HG03175 (cell line): Measurements from ENCODE around the gene EPB41L2.
A peak's percentile ranks its signal among the peaks of the same experiment; 100 is the strongest.

Source experiments
- ATAC-seq: cut with Tn5 transposase; IDR thresholded peaks from one replicate; pipeline ENCODE4 v1.9.1; 2021; ENCODE audit warnings: mild to moderate bottlenecking, moderate library complexity; ENCODE audit not compliant: unreplicated experiment

EPB41L2 gene

DNA sequence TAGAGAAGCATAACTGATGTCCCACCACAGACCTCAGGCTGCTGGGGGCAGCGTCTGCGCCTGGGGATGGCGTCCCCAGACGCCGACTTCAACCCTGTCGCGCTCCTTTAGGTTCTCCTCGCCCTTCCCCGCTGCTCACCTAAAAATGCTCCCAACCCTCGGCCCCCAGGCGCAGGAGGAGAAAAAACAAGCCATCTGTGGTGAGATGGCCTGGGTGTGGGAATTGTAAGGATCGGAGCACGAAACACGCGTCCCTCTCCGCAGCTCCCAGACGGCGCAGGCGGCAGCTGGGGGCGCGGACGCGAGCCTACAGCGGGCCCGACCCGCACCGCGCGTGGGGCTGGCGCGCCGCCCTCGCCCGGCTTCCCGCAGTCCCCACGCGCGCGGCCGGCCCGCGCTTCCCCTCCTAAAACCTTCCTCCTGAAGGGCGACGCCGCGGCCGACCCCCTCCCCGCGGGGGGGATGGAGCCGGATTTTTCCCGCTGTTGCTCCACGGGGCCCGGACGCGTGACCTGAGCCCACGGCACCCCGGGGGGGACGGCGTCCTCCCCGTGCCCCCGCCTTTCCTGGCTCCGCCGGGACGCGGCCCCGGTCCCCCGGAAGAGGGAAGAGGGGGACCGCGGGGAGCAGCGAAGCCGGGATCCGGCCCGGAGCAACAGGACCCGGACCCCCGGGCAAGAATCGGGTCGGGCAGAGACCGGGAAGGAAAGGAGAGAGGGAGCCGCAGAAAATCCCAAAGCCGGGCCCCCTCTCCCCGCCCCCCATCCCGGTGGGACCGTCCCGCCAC is 611 bp downstream of the EPB41L2 start:
- ATAC-seq, result peak; percentile 28

- ATAC-seq, result no peak
These were observed 1.3 kb downstream of the EPB41L2 start for GRCh38 chr6:131061751-131062119.

- ATAC-seq, result peak; percentile 22
These were observed 1.8 kb downstream of the EPB41L2 start for GRCh38 chr6:131061041-131061750.

DNA sequence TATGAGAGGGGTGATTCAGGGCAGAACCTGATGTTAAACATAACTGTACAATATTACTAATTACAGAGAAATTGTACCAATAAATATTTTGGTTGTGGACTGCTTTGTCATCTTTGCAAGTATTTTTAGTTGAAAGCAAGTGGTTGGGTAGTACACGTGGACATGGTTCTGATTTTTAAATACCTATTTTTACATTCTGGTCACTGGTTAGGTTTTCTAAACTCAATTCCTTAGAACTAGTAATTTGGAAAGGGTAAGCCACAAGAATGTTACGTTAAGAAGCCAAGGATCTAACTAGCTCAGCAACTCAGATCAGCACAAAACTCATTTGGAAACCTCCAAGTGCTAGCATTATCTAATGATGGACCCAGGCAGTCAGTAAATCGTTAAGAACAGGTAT is 2.7 kb downstream of the EPB41L2 start:
- no peak for ATAC-seq

GRCh38 chr6:131059486-131059885 is 3.6 kb downstream of the EPB41L2 start:
- ATAC-seq, result no peak

DNA sequence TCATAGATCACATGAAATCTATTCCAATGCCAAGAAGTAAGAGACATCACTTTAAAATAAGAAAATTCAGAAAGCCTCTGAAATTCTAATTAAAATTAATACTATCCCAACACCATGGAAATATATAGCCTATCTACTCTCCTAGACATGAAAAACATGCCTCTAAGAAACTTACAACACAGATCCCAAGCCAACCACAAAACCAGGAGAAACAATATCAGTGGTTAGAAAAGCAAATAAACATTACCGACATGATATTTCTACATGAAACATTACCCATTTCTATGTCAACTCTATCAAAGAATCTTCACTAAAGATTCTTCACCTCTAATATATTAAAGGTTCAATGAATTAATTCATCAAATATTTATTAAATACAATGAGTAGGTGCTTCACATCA is 4.8 kb downstream of the EPB41L2 start:
- no peak for ATAC-seq

GRCh38 chr6:131054392-131055250 is 8.4 kb downstream of the EPB41L2 start:
- no peak for ATAC-seq

- no peak for ATAC-seq
These were observed 9.4 kb downstream of the EPB41L2 start for GRCh38 chr6:131053546-131054240.

DNA sequence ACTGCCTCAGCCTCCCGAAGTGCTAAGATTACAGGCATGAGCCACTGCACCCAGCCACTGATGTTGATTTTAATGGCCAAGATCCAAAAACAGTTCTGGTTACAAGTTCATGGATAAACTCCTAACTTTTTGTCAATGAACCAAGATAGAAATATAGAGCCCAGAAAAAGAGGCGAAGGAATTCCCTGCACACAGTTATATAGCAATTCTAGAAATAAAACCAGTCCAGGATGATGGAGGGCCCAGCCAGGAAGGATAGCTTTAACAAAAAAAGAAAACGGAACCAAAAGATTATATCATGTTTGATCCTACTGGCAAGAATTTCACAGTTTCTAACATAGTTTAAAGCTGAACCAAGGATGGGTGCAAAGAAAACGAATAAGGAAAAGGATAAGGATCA is 10.9 kb downstream of the EPB41L2 start:
- ATAC-seq, result no peak

DNA sequence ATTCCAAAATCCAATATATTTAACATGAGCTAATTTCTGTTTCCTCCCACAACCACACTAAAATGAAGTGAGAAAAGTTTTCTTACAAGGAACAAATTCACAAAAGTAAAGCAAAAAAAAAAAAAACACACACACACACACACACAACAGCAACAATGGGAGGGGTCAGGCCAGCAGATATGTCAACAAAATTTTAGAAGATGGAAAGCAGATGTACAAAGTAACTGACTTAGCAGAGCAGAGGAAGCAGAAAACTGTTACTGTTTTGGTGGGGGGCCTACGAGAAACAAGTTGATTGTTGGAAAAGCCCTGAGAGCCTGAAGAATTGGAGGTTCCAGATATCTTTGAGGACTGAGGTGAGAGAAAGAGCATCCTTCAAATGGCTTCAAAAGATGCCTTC is 11.7 kb downstream of the EPB41L2 start:
- no peak for ATAC-seq

- ATAC-seq, result no peak
These were observed 13.4 kb downstream of the EPB41L2 start for GRCh38 chr6:131049608-131050007.

DNA sequence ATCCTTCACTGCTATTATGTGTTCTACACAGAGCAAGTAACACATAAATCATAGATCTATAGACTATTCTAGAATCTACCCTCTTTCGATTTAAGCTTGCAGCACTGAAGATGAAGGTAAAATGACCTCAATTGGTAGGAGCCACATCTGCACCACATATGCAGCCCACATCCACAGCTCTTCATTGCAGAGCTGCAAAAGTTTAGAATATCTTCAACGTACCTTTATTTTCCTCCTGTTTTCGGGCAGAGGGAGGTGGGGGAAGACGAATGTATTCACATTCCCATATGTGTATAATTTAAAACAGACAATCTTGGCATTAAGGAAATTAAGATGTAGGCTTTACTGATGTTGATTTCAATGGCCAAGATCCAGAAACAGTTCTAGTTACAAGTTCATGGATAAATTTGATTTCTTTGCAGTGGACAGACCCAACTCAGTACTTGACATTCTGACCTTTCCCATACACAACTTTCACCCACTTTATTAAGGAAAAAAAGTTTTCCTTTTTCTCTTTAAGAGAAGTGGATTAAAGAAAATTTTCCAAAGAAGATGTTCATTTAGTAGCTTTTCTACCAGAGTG is 14.0 kb downstream of the EPB41L2 start:
- ATAC-seq, result no peak

- no peak for ATAC-seq
These were observed 14.6 kb downstream of the EPB41L2 start for GRCh38 chr6:131048459-131048858.

DNA sequence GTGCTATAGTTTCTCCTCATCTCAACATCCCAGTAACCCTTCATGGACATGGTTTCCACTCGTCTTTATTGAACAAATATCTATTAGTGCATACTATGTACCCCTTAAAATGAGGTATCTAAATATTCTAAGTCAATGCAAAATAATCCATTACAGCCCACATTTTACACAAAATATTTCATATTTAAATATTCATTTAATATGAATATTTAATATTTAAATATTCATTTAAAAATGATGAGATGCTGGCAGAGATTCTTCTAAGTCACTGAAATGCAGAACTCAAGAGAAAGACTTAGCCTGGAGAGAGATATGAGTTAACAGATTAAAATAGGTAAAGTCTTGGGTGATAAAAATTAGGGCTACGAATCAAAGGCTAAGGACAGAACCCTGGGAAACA is 17.9 kb downstream of the EPB41L2 start:
- no peak for ATAC-seq

GRCh38 chr6:131043902-131044447 is 19.1 kb downstream of the EPB41L2 start:
- no peak for ATAC-seq

GRCh38 chr6:131042664-131043063 is 20.4 kb downstream of the EPB41L2 start:
- no peak for ATAC-seq

- no peak for ATAC-seq
These were observed 21.2 kb downstream of the EPB41L2 start for GRCh38 chr6:131041814-131042213.

- no peak for ATAC-seq
These were observed 22.2 kb downstream of the EPB41L2 start for GRCh38 chr6:131040866-131041265.

- ATAC-seq, result no peak
These were observed 23.7 kb downstream of the EPB41L2 start for GRCh38 chr6:131039345-131039680.

DNA sequence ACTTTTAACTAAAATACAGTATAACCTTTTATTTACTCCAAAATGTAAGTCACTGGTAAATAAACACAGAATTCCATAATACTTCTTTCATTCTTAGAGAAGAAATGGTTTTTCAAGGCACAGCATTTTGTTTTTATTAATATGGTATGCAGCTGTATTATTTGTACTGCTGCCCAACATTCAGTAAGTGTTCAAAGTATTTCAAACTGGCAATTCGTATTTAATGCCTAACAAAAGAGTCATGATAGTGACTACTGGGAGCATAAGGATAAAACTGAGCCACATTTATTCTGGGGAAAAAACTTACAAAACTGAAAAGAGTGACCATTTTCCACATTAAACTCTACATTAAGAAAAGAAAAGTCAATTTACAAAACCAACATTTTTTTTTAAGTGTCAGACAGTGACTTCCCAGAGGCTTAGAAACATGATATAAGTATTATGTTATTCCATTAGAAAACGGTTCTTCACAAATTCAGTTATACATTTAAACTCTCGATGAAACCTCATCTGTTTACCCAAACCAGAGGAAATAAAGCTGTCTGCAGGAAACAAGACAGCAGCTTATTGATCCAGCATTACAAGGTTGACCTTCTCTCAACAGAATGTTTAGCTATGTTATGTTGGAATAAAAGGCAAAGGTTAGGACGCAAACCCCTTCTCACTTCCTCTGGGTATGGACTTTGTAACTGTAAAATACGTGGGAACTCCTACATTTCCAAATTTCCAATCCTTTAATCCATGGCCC is 24.3 kb downstream of the EPB41L2 start:
- ATAC-seq, result no peak
